K562 (cell line): ENCODE data around the gene GPR142. TPM values are rescaled to one million over a fixed set of nuclear protein-coding genes. Genes with fewer than 3 reads are reported as not detected.

Experiments
- BACH1 ChIP-seq: fragments of 200-800 bp; sonication (Bioruptor generic); IDR thresholded peaks from 2 replicates; pipeline ENCODE4 v1.6.1; 2016; ENCODE audit warnings: missing genetic modification characterization, missing compliant biosample characterization
- BCL6 ChIP-seq: fragments of 250-450 bp; sonication (Bioruptor Pico); IDR thresholded peaks from 2 replicates; pipeline ENCODE4 v1.4.0; 2020
- DACH1 ChIP-seq: fragments of 450-650 bp; IDR thresholded peaks from 2 replicates; pipeline ENCODE4 v1.6.1; 2018; ENCODE audit not compliant: partially characterized antibody
- ETS1 ChIP-seq: conservative IDR thresholded peaks from 2 replicates; pipeline ENCODE4 v1.6.1; 2011; ENCODE audit warnings: low read depth, mild to moderate bottlenecking, low read length; ENCODE audit not compliant: control insufficient read depth
- FOXK1 ChIP-seq: sonication (generic); formaldehyde crosslinking; IDR thresholded peaks from 2 replicates; pipeline ENCODE4 v1.8.0; 2022; ENCODE audit warnings: missing genetic modification reagents, mild to moderate bottlenecking, borderline replicate concordance
- HCFC1 ChIP-seq: IDR thresholded peaks from 2 replicates; pipeline ENCODE4 v1.6.1; 2012; ENCODE audit warnings: low read depth, low read length, improper control_type of control experiment
- HDAC1 ChIP-seq, 2 experiments: fragments of 450-650 bp; IDR thresholded peaks; 2 replicates each; pipeline ENCODE4 v1.6.1; 2016 to 2017; ENCODE audit warnings: inconsistent platforms in 1 of 2, mild to moderate bottlenecking in 1 of 2, moderate library complexity in 1 of 2
- MNT ChIP-seq, 2 experiments: fragments of 450-650 bp; conservative IDR thresholded peaks; 2 replicates each; pipeline ENCODE4 v1.6.1; 2017; ENCODE audit warnings: mild to moderate bottlenecking in 2 of 2, moderate library complexity in 2 of 2
- NFYB ChIP-seq: IDR thresholded peaks from 2 replicates; pipeline ENCODE4 v1.6.1; 2011; ENCODE audit warnings: mild to moderate bottlenecking, moderate library complexity; ENCODE audit not compliant: insufficient read length; ENCODE audit errors: extremely low read depth
- RBFOX2 ChIP-seq: fragments of 200-400 bp; formaldehyde crosslinking; IDR thresholded peaks from 2 replicates; pipeline ENCODE4 v1.6.1; 2017; ENCODE audit warnings: low read depth, mild to moderate bottlenecking, low read length, moderate library complexity
- RNF2 ChIP-seq: sonication (generic); IDR thresholded peaks from 2 replicates; pipeline ENCODE4 v1.6.1; 2016
- SREBF1 ChIP-seq: fragments of 150-350 bp; IDR thresholded peaks from 2 replicates; pipeline ENCODE4 v1.6.1; 2014; ENCODE audit warnings: antibody characterized with exemption, low read depth, low read length, borderline replicate concordance
- STAT5A ChIP-seq: IDR thresholded peaks from 2 replicates; pipeline ENCODE4 v1.6.1; 2012; ENCODE audit warnings: low read length, inconsistent platforms, borderline replicate concordance
- TBL1XR1 ChIP-seq, 2 experiments: IDR thresholded peaks; 2 replicates each; pipeline ENCODE4 v1.6.1; 2012; ENCODE audit warnings: improper control_type of control experiment in 2 of 2, low read length in 2 of 2, mild to moderate bottlenecking in 1 of 2
- TEAD4 ChIP-seq, 2 experiments: sonication (generic) in 1 of 2; formaldehyde crosslinking in 1 of 2; IDR thresholded peaks; 2 replicates each; pipeline versions ENCODE4 v1.6.1 to v1.8.0; 2012 to 2022; ENCODE audit warnings: borderline replicate concordance in 1 of 2, inconsistent platforms in 1 of 2, low read length in 1 of 2, mild to moderate bottlenecking in 1 of 2, missing genetic modification reagents in 1 of 2
- TFE3 ChIP-seq: fragments of 450-650 bp; formaldehyde crosslinking; IDR thresholded peaks from 2 replicates; pipeline ENCODE4 v1.4.0; 2020; ENCODE audit warnings: mild to moderate bottlenecking, mixed read lengths
- ZFPM2 ChIP-seq: fragments of 250-450 bp; sonication (Bioruptor Pico); IDR thresholded peaks from 2 replicates; pipeline ENCODE4 v1.5.1; 2022; ENCODE audit warnings: mild to moderate bottlenecking
- ZKSCAN3 ChIP-seq: fragments of 250-450 bp; sonication (Bioruptor Pico); IDR thresholded peaks from 2 replicates; pipeline ENCODE4 v1.4.0; 2020
- ZNF197 ChIP-seq: fragments of 200-800 bp; sonication (Bioruptor generic); IDR thresholded peaks from 2 replicates; pipeline ENCODE4 v1.6.1; 2016; ENCODE audit warnings: low read depth, missing genetic modification characterization, missing compliant biosample characterization
- ZNF384 ChIP-seq: IDR thresholded peaks from 2 replicates; pipeline ENCODE4 v1.6.1; 2012; ENCODE audit warnings: low read depth, low read length, improper control_type of control experiment
- ZNF436 ChIP-seq: fragments of 250-450, 450-650 bp; sonication (Bioruptor Pico); formaldehyde crosslinking; IDR thresholded peaks from 2 replicates; pipeline ENCODE4 v1.7.0; 2020; ENCODE audit warnings: mild to moderate bottlenecking
- ZNF75A ChIP-seq: fragments of 450-650 bp; formaldehyde crosslinking; IDR thresholded peaks from 2 replicates; pipeline ENCODE4 v1.4.0; 2020; ENCODE audit warnings: mild to moderate bottlenecking
- polyA plus RNA-seq, 8 experiments: library from polyadenylated mRNA; depleted of rRNA in 4 of 8; stranded (reverse) in 5 of 8; unstranded in 3 of 8; fragments of >200 nt; fragmentation: Nextera tagmentation in 2 of 8; fragmentation: Illumina TruSeq in 1 of 8; extraction: Ambion mirVana in 2 of 8; extraction: Trizol in 1 of 8; gene quantifications; 2 replicates each; pipeline versions ENCODE4 v1.2.1 to v1.2.3, GENCODE V29; 2011 to 2014; ENCODE audit warnings: inconsistent platforms in 1 of 8, missing spikeins in 1 of 8
- total RNA-seq, 7 experiments: library from RNA; depleted of rRNA in 6 of 7; stranded (reverse); fragments of >200 nt in 6 of 7; fragmentation: Illumina TruSeq in 2 of 7; extraction: Trizol in 2 of 7; gene quantifications; 2 replicates each; pipeline versions ENCODE4 v1.2.1 to v1.2.3, GENCODE V29; 2011 to 2021; ENCODE audit warnings: low replicate concordance in 1 of 7
- TF ChIP-seq, protein P1 (sequence below): sonication (generic); formaldehyde crosslinking; IDR thresholded peaks from 2 replicates; pipeline ENCODE4 v1.8.0; 2022; ENCODE audit warnings: missing genetic modification reagents, mild to moderate bottlenecking, moderate library complexity, borderline replicate concordance
- TF ChIP-seq, protein P2 (sequence below): fragments of 450-650 bp; IDR thresholded peaks from 2 replicates; pipeline ENCODE4 v1.6.1; 2016; ENCODE audit warnings: low read depth, mild to moderate bottlenecking, moderate library complexity

GPR142 gene
- total and polyA plus RNA-seq, 9 of the 15 experiments (the other 6 are each of a cell fraction or from before 2014, with no cell fraction given), result not detected

DNA sequence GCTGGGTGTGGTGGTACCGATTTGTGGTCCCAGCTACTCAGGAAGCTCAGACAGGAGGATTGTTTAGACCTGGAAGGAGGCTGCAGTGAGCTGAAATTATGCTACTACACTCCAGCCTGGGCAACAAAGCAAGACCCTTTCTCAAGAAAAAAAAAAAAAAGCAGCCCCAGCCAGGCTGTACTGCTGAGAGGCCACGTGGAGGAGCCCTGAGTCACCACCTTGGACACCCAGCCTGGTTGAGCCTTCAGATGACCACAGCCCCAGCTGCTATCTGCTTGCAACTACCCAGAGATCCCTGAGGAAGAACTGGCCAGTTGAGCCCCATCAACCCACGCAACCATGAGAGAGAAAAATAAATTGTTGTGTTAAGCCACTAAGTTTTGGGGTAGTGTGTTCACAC, 41.0 kb downstream of the GPR142 start (continued):
- TF ChIP-seq ZNF197 (CRISPR knock-in tag), result no peak
- no peak for TF ChIP-seq DACH1
- TF ChIP-seq RNF2, result no peak
- TF ChIP-seq BCL6 (CRISPR knock-in tag), result no peak
- TF ChIP-seq TEAD4 (IDR thresholded peaks at IDR 0.05; ENCODE audit: low read length), result no peak
- TF ChIP-seq TEAD4 (CRISPR knock-in tag; IDR thresholded peaks at IDR 0.05; ENCODE audit: borderline replicate concordance), result no peak
- TF ChIP-seq TFE3 (CRISPR knock-in tag), result no peak
- no peak for TF ChIP-seq ETS1
- TF ChIP-seq ZFPM2 (CRISPR knock-in tag), result no peak
- TF ChIP-seq HCFC1, result no peak
- TF ChIP-seq ZNF436 (CRISPR knock-in tag), result no peak
- TF ChIP-seq MNT (conservative IDR thresholded peaks at IDR 0.05), result peak; percentile 46 to 51
- peak; percentile 15; the same call in 1 of the 2 replicates for TF ChIP-seq BACH1
- no peak for TF ChIP-seq ZKSCAN3 (CRISPR knock-in tag)
- TF ChIP-seq NFYB, result no peak
- TF ChIP-seq ZNF75A (CRISPR knock-in tag), result no peak
- peak; percentile 99 for TF ChIP-seq ZNF384
- no peak for TF ChIP-seq HDAC1 (IDR thresholded peaks at IDR 0.05)
- no peak for TF ChIP-seq STAT5A
- no peak for TF ChIP-seq TBL1XR1 (IDR thresholded peaks at IDR 0.05; ENCODE audit: low read length in 2 of 2)
- TF ChIP-seq SREBF1, result no peak
- no peak for TF ChIP-seq RBFOX2
- TF ChIP-seq FOXK1 (CRISPR knock-in tag), result no peak
- TF ChIP-seq, protein P1, sequence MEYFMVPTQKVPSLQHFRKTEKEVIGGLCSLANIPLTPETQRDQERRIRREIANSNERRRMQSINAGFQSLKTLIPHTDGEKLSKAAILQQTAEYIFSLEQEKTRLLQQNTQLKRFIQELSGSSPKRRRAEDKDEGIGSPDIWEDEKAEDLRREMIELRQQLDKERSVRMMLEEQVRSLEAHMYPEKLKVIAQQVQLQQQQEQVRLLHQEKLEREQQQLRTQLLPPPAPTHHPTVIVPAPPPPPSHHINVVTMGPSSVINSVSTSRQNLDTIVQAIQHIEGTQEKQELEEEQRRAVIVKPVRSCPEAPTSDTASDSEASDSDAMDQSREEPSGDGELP (CRISPR knock-in tag), result peak; percentile 95
- TF ChIP-seq, protein P2, sequence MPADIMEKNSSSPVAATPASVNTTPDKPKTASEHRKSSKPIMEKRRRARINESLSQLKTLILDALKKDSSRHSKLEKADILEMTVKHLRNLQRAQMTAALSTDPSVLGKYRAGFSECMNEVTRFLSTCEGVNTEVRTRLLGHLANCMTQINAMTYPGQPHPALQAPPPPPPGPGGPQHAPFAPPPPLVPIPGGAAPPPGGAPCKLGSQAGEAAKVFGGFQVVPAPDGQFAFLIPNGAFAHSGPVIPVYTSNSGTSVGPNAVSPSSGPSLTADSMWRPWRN, result no peak
